Measurements from ENCODE around the gene VEPH1.

Gene VEPH1

DNA sequence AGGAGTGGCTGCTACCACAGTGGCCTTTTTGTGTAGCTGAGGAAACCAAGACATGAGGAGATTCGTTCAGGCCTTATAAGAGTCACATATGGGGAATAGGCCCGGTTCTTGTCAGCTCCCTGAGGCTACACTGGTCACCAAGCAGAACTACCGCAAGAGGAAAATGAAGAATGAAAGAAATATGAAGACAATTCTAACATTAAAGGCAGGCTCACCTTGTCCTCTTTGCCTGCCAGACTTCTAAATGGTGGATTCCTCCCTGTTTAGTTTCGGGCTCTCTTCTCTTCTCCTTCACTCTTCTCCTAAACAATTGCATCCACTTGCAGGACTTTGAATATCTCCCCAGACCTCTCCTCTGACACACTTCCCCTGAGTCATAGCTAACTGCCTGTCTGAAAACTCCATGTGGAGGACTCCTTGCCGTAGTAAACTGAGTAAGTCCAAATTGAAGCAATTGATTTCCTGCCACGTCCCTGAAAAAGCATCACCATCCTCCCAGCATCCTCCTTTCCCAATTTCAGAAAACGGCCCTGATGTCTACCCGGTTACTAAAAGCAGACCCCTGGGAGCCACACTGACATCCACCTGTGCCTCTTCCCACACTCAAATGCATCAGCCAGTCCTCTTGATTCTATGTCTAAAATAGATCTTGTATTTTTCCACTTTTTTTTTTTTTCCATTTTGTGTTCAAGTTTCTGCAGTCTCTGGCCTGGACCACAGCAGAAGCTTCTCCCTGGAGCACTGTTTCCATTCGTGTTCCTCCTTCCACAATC is 30.3 kb upstream of the VEPH1 start:
- Histone ChIP-seq H3K9ac (ENCODE audit: low read length in 2 of 2) (no peak overlapping the region), H3K4me1 (ENCODE audit: control insufficient read depth, insufficient read depth, low read length) (no peaks in the 10 kb centered on the region), H3K27ac (ENCODE audit: low read length) (no peak overlapping the region), H3K4me3 (ENCODE audit: low read length in 2 of 2) (no peak overlapping the region), H3K27me3 (ENCODE audit: control insufficient read depth in 1 of 2, insufficient read depth in 2 of 2, low read length in 2 of 2) (no peaks in the 10 kb centered on the region), H3K36me3 (ENCODE audit: control insufficient read depth in 2 of 2, insufficient read depth in 2 of 2, low read length in 2 of 2) (no peaks in the 10 kb centered on the region), H3K9me3 (ENCODE audit: control insufficient read depth in 2 of 2, low read length in 2 of 2) (no peaks in the 10 kb centered on the region)

DNA sequence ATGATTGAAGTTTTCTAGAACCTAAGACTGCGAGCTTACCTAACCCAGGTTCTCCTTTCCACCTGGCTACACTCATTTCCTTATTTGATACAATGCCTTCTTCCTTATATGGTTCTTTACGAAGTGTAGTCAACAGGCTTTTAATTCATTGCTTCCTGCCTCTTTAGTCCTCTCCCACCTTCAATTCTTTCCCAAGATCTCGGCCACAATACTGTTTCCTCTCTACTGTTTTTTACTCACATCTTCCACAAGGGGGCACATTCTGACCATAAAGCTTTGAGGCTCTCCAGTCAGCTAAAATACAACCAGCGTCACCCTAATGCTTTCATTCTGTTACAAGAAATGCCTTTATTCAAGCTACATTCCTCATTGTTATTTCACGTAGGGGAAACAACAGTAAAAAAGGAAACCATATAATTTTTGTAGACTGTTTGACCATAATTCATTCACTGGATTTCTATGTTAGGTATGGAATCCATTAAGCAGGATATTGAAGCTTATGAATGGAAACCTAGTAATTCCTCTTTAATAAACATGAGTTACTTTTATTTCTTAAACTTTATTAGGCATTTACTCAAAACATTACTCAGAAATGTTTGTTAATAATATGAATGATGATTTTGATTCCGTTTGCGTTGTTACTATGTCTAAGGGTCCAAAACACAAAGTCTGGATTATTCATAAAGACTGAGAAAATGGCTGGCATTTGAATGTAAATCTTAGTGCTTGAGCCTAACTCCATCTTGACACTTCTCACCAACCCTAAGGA is 29.5 kb upstream of the VEPH1 start:
- Histone ChIP-seq H3K9ac (ENCODE audit: low read length in 2 of 2) (no peak overlapping the region), H3K36me3 (ENCODE audit: control insufficient read depth in 2 of 2, insufficient read depth in 2 of 2, low read length in 2 of 2) (no peaks in the 10 kb centered on the region), H3K27ac (ENCODE audit: low read length) (no peak overlapping the region), H3K27me3 (ENCODE audit: control insufficient read depth in 1 of 2, insufficient read depth in 2 of 2, low read length in 2 of 2) (no peaks in the 10 kb centered on the region), H3K9me3 (ENCODE audit: control insufficient read depth in 2 of 2, low read length in 2 of 2) (no peaks in the 10 kb centered on the region), H3K4me1 (ENCODE audit: control insufficient read depth, insufficient read depth, low read length) (no peaks in the 10 kb centered on the region), H3K4me3 (ENCODE audit: low read length in 2 of 2) (no peak overlapping the region)

GRCh38 chr3:157531771-157532170 is 28.6 kb upstream of the VEPH1 start:
- no peak overlapping the region for H3K4me3 ChIP-seq (ENCODE audit: low read length in 2 of 2)
- no peak overlapping the region for H3K27ac ChIP-seq (ENCODE audit: low read length)
- no peak overlapping the region for H3K9ac ChIP-seq (ENCODE audit: low read length in 2 of 2)
- H3K9me3 ChIP-seq (ENCODE audit: control insufficient read depth in 2 of 2, low read length in 2 of 2) = no peaks in the 10 kb centered on the region
- H3K36me3 ChIP-seq (ENCODE audit: control insufficient read depth in 2 of 2, insufficient read depth in 2 of 2, low read length in 2 of 2) = no peaks in the 10 kb centered on the region
- H3K4me1 ChIP-seq (ENCODE audit: control insufficient read depth, insufficient read depth, low read length) = no peaks in the 10 kb centered on the region
- no peaks in the 10 kb centered on the region for H3K27me3 ChIP-seq (ENCODE audit: control insufficient read depth in 1 of 2, insufficient read depth in 2 of 2, low read length in 2 of 2)

DNA sequence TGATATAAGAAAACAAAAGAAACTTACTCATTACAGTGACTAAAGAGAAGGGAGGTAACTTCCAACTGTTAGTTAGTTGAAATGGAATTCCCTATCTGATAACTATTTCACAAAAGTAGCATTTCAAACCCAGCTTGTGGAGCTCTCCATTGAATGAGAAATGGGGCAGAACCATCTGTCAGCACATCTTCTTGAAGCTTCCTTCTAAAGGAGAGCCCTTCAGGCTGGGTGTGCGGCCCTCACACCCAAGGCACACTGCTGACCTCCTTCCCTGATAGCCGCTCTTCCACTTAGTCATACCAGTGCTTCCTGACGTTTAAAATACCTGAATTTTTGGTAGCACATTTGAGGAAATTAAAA is 28.1 kb upstream of the VEPH1 start:
- no peak overlapping the region for H3K9ac ChIP-seq (ENCODE audit: low read length in 2 of 2)
- no peak overlapping the region for H3K27ac ChIP-seq (ENCODE audit: low read length)
- H3K36me3 ChIP-seq (ENCODE audit: control insufficient read depth in 2 of 2, insufficient read depth in 2 of 2, low read length in 2 of 2) = no peaks in the 10 kb centered on the region
- no peaks in the 10 kb centered on the region for H3K9me3 ChIP-seq (ENCODE audit: control insufficient read depth in 2 of 2, low read length in 2 of 2)
- no peaks in the 10 kb centered on the region for H3K27me3 ChIP-seq (ENCODE audit: control insufficient read depth in 1 of 2, insufficient read depth in 2 of 2, low read length in 2 of 2)
- no peak overlapping the region for H3K4me3 ChIP-seq (ENCODE audit: low read length in 2 of 2)
- H3K4me1 ChIP-seq (ENCODE audit: control insufficient read depth, insufficient read depth, low read length) = no peaks in the 10 kb centered on the region

GRCh38 chr3:157530637-157531300 is 27.6 kb upstream of the VEPH1 start:
- Histone ChIP-seq H3K9me3 (ENCODE audit: control insufficient read depth in 2 of 2, low read length in 2 of 2) (no peaks in the 10 kb centered on the region), H3K4me3 (ENCODE audit: low read length in 2 of 2) (no peak overlapping the region), H3K27me3 (ENCODE audit: control insufficient read depth in 1 of 2, insufficient read depth in 2 of 2, low read length in 2 of 2) (no peaks in the 10 kb centered on the region), H3K36me3 (ENCODE audit: control insufficient read depth in 2 of 2, insufficient read depth in 2 of 2, low read length in 2 of 2) (no peaks in the 10 kb centered on the region), H3K27ac (ENCODE audit: low read length) (no peak overlapping the region), H3K4me1 (ENCODE audit: control insufficient read depth, insufficient read depth, low read length) (no peaks in the 10 kb centered on the region), H3K9ac (ENCODE audit: low read length in 2 of 2) (no peak overlapping the region)

- no peak overlapping the region for H3K4me3 ChIP-seq (ENCODE audit: low read length in 2 of 2)
Observed at GRCh38 chr3:157529751-157530150, 26.5 kb upstream of the VEPH1 start.

GRCh38 chr3:157529085-157529484 is 25.9 kb upstream of the VEPH1 start:
- Histone ChIP-seq H3K4me1 (ENCODE audit: control insufficient read depth, insufficient read depth, low read length) (no peaks in the 10 kb centered on the region), H3K9ac (ENCODE audit: low read length in 2 of 2) (no peak overlapping the region), H3K27me3 (ENCODE audit: control insufficient read depth in 1 of 2, insufficient read depth in 2 of 2, low read length in 2 of 2) (no peaks in the 10 kb centered on the region), H3K27ac (ENCODE audit: low read length) (no peak overlapping the region), H3K36me3 (ENCODE audit: control insufficient read depth in 2 of 2, insufficient read depth in 2 of 2, low read length in 2 of 2) (no peaks in the 10 kb centered on the region), H3K4me3 (ENCODE audit: low read length in 2 of 2) (no peak overlapping the region), H3K9me3 (ENCODE audit: control insufficient read depth in 2 of 2, low read length in 2 of 2) (no peaks in the 10 kb centered on the region)

More at GRCh38 chr3:157529751-157530150, 26.5 kb upstream of the VEPH1 start:
- H3K9ac ChIP-seq (ENCODE audit: low read length in 2 of 2) = no peak overlapping the region
- H3K4me1 ChIP-seq (ENCODE audit: control insufficient read depth, insufficient read depth, low read length) = no peaks in the 10 kb centered on the region
- no peaks in the 10 kb centered on the region for H3K36me3 ChIP-seq (ENCODE audit: control insufficient read depth in 2 of 2, insufficient read depth in 2 of 2, low read length in 2 of 2)
- no peaks in the 10 kb centered on the region for H3K27me3 ChIP-seq (ENCODE audit: control insufficient read depth in 1 of 2, insufficient read depth in 2 of 2, low read length in 2 of 2)
- no peaks in the 10 kb centered on the region for H3K9me3 ChIP-seq (ENCODE audit: control insufficient read depth in 2 of 2, low read length in 2 of 2)
- no peak overlapping the region for H3K27ac ChIP-seq (ENCODE audit: low read length)

GRCh38 chr3:157527131-157527881 is 24.1 kb upstream of the VEPH1 start:
- H3K27ac ChIP-seq (ENCODE audit: low read length) = no peak overlapping the region
- no peaks in the 10 kb centered on the region for H3K4me1 ChIP-seq (ENCODE audit: control insufficient read depth, insufficient read depth, low read length)
- H3K36me3 ChIP-seq (ENCODE audit: control insufficient read depth in 2 of 2, insufficient read depth in 2 of 2, low read length in 2 of 2) = no peaks in the 10 kb centered on the region
- no peak overlapping the region for H3K4me3 ChIP-seq (ENCODE audit: low read length in 2 of 2)
- no peak overlapping the region for H3K9ac ChIP-seq (ENCODE audit: low read length in 2 of 2)
- H3K9me3 ChIP-seq (ENCODE audit: control insufficient read depth in 2 of 2, low read length in 2 of 2) = no peaks in the 10 kb centered on the region
- no peaks in the 10 kb centered on the region for H3K27me3 ChIP-seq (ENCODE audit: control insufficient read depth in 1 of 2, insufficient read depth in 2 of 2, low read length in 2 of 2)

DNA sequence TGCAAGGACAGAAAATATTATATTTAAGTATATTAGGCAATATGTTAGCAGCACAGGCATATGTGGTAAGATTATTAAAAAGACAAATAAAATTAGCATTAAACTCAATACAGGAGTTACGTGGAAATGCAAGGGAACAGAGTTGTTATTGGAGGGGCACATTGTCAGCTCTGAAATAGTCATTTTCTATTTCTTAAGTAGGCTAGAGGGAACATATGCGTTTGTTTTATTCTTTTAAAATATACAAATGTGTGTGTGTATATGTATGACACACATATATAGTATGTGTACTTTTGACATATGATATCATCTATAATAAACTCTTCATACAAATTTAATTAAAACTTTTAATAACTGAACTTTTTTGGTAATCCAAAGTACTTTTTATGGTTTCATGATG is 22.8 kb upstream of the VEPH1 start:
- Histone ChIP-seq H3K4me1 (ENCODE audit: control insufficient read depth, insufficient read depth, low read length) (no peaks in the 10 kb centered on the region), H3K9ac (ENCODE audit: low read length in 2 of 2) (no peak overlapping the region), H3K9me3 (ENCODE audit: control insufficient read depth in 2 of 2, low read length in 2 of 2) (no peaks in the 10 kb centered on the region), H3K27me3 (ENCODE audit: control insufficient read depth in 1 of 2, insufficient read depth in 2 of 2, low read length in 2 of 2) (no peaks in the 10 kb centered on the region), H3K27ac (ENCODE audit: low read length) (no peak overlapping the region), H3K36me3 (ENCODE audit: control insufficient read depth in 2 of 2, insufficient read depth in 2 of 2, low read length in 2 of 2) (no peaks in the 10 kb centered on the region), H3K4me3 (ENCODE audit: low read length in 2 of 2) (no peak overlapping the region)

DNA sequence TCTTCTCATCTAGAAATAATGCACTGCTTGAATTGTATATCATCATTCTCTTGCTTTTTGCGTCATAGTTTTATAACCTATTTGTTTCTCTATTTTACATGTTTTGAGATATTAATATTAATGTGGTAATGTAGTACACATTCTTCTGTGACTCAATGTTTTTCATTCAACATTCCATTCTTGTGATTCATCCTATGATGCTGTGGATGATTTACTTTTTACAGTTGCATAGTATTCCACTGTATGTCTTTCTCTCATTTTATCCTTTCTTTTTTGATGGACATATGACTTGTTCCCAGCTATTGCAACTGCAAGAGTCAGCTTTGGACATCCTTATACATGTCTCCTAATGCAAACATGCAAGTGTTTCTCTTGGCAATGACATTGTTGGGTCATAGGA is 20.6 kb upstream of the VEPH1 start:
- H3K4me1 ChIP-seq (ENCODE audit: control insufficient read depth, insufficient read depth, low read length) = no peaks in the 10 kb centered on the region
- no peaks in the 10 kb centered on the region for H3K36me3 ChIP-seq (ENCODE audit: control insufficient read depth in 2 of 2, insufficient read depth in 2 of 2, low read length in 2 of 2)
- no peak overlapping the region for H3K9ac ChIP-seq (ENCODE audit: low read length in 2 of 2)
- no peaks in the 10 kb centered on the region for H3K9me3 ChIP-seq (ENCODE audit: control insufficient read depth in 2 of 2, low read length in 2 of 2)
- no peak overlapping the region for H3K27ac ChIP-seq (ENCODE audit: low read length)
- H3K27me3 ChIP-seq (ENCODE audit: control insufficient read depth in 1 of 2, insufficient read depth in 2 of 2, low read length in 2 of 2) = no peaks in the 10 kb centered on the region
- H3K4me3 ChIP-seq (ENCODE audit: low read length in 2 of 2) = no peak overlapping the region
